Omental fat pad (tissue), 4 donors: ENCODE results near the gene CKB. TPM values are rescaled to one million over a fixed set of nuclear protein-coding genes. Genes with fewer than 3 reads are reported as not detected.

Source experiments
- ATAC-seq: fragments of 150-250 bp; one replicate; pipeline ENCODE4 v1.9.1; 2016; ENCODE audit warnings: mild to moderate bottlenecking, moderate library complexity; ENCODE audit not compliant: low FRiP score
- DNase-seq: peaks from one replicate; pipeline ENCODE4 v3.0.0-alpha.2; 2019; ENCODE audit warnings: low spot score
- CTCF ChIP-seq, 3 donors: fragments of 450-650 bp; IDR thresholded peaks; one replicate each; pipeline ENCODE4 v1.5.1; 2016 to 2017; ENCODE audit warnings: antibody characterized with exemption in 3 of 3, mild to moderate bottlenecking in 3 of 3, moderate library complexity in 2 of 3
- total RNA-seq, 4 donors: library from RNA; depleted of rRNA; stranded (reverse); fragments of >200 nt; gene quantifications; one replicate each; pipeline ENCODE4 v1.1.0, GENCODE V29; 2016

CKB gene
- total RNA-seq, 4 donors from 2014 or later: 173 to 275 (median 217) TPM

DNA sequence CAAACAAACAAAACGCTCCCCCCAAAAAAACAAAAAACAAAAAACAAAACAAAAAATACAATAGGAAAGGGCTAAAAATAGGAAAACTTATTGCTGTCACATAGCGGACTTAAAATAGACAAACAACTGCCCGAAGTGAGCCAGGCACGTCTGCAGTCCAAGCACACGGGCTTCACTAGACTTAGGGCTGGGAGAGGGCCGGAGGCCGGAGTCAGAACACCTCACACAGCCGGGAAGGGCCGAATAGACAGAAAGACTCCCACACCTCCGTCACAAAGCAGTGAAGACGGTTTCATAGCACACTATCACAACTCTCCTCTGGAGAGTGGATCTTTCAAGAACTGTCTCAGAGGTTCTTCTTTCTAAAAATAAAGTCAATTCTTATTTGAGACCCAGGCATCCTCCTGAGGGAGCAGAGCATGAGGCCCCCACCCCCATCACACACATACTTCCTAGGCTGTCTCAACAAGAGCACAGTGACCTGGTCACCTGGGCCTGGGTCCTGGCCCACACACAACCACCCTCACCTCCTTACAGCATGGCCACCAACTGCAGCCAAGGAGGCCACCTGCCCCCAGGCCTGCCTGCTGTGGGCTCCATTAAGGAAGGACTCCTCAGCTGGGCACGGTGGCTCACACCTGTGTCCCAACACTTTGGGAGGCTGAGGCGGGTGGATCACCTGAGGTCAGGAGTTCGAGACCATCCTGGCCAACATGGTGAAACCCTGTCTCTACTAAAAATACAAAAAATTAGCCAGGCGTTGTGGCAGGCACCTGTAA, 33.1 kb upstream of the CKB start:
- no peak for ATAC-seq
- TF ChIP-seq CTCF (IDR thresholded peaks at IDR 0.05): no peak
- DNase-seq: no peak

GRCh38 chr14:103552846-103553210, 30.2 kb upstream of the CKB start:
- DNase-seq (no peak), ATAC-seq (no peak)
- no peak for TF ChIP-seq CTCF (IDR thresholded peaks at IDR 0.05)

DNA sequence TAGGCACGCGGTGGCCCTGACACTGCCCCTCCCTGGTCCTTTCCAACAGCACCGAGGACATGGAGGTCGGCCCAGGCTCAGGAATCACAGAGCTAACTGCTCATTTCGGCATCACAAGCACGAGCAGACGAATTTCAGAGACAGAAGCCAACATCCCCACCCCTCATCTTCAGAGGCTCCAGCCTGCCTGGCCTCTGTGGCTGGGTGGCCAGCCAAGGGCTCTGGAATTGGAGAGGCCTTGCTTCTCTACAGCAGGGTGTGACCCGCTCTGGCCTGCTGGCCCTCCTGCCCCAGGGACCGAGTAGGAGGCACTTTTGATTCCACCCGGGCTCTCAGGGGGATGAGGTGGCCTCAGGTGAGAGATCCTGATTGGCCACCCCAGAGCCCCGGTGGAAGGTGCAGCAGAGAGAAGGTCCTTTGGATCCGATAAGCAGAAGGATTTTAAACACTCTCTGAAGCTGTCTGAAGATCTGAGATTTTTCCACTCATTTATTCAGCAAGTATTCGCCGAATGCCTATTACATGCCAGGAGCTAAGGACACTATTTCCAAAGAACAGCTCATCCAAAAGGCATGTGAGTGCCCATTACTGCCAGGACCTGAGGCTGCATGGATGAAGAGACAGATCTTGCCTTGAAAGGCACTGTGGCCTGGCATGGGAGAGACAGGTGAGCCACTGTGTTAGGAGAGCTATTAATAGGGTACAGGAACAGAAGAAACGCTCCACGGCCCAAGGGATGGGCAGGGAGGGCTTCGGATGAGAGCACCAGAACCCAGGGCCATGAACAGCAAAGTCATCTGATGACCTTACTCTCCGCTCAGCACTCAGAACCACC, 29.6 kb upstream of the CKB start:
- ATAC-seq (peak; percentile 50), DNase-seq (no peak)

GRCh38 chr14:103551338-103551762, 28.7 kb upstream of the CKB start:
- no peak for TF ChIP-seq CTCF (IDR thresholded peaks at IDR 0.05)
- DNase-seq: no peak
- ATAC-seq: no peak

More for the DNA sequence above, 29.6 kb upstream of the CKB start:
- no peak for TF ChIP-seq CTCF (IDR thresholded peaks at IDR 0.05)

GRCh38 chr14:103550451-103551337, 28.1 kb upstream of the CKB start:
- DNase-seq (no peak), ATAC-seq (no peak)
- no peak for TF ChIP-seq CTCF (IDR thresholded peaks at IDR 0.05)

DNA sequence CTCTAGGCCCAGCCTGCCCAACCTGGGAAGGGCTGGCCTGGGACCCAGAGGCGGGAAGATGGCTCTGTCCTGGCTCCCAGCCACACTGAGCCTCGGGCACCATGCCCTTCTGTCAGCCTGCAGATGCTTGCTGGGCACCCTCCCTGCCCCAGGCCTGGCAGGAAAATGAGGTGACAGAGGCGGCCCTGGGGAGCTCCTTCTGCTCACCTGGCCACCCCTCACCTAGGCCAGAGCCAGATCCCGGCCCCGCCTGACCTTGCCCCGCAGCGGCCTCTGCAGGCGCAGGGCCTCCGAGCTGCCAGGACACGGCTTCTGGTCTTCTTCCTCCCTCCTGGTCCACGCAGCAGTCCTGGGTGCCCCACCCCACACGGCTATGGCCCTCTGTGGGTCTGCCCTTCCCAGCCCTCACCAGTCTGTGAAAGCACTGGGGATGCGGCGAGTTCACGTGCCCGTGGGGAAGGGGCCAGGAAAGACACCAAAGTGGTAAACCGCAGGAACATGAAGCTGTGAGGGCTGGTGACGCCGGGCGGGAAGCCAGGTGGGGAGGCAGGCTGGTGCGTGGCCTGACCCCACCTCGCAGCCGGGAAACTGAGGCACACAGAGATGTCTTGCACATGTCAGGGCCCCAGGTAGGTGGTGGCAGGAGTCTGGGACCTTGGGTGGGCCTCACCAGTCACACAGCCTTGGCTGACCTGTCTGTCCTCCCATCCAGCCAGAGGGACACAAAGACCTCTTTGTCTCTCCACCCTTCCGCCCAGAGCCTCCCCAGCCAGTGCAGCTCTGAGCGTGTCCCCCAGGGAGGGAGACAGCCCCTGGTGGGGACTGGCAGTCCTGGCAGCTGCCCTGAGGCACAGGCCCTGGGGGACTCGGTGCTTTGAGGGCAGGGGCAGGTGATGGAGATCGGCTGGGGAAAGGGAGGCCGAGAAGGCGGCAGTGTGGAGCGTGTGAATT, 27.0 kb upstream of the CKB start:
- ATAC-seq (no peak), DNase-seq (no peak)
- no peak for TF ChIP-seq CTCF (IDR thresholded peaks at IDR 0.05)
